HG03103 (cell line): ENCODE data around the gene FAM219A.
A peak's percentile ranks its signal among the peaks of the same experiment; 100 is the strongest.

ENCODE experiments used
- ATAC-seq: cut with Tn5 transposase; IDR thresholded peaks from one replicate; pipeline ENCODE4 v1.9.1; 2021; ENCODE audit warnings: low read depth; ENCODE audit not compliant: unreplicated experiment

Gene FAM219A

DNA sequence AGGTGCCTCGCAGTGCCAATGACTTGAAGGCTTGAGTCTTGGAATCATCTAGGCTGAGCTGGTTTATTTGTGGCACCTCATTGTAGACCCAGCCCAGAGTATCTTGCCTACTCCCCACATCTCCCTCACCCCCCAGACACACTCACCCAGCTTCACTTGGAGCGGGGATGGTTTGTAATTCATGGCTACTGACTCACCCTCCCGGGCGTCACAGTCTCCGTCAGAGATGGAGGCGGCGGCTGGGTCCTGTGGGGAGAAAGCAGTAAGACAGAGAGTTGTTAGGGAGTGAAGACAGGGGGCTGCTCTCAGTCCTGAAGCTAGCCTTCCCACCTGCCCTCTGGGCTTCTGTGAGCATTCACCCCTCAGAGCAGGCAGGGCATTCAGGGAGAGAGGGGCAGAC, 52.7 kb downstream of the FAM219A start:
- ATAC-seq: no peak

GRCh38 chr9:34403554-34404380, 54.6 kb downstream of the FAM219A start:
- no peak for ATAC-seq

DNA sequence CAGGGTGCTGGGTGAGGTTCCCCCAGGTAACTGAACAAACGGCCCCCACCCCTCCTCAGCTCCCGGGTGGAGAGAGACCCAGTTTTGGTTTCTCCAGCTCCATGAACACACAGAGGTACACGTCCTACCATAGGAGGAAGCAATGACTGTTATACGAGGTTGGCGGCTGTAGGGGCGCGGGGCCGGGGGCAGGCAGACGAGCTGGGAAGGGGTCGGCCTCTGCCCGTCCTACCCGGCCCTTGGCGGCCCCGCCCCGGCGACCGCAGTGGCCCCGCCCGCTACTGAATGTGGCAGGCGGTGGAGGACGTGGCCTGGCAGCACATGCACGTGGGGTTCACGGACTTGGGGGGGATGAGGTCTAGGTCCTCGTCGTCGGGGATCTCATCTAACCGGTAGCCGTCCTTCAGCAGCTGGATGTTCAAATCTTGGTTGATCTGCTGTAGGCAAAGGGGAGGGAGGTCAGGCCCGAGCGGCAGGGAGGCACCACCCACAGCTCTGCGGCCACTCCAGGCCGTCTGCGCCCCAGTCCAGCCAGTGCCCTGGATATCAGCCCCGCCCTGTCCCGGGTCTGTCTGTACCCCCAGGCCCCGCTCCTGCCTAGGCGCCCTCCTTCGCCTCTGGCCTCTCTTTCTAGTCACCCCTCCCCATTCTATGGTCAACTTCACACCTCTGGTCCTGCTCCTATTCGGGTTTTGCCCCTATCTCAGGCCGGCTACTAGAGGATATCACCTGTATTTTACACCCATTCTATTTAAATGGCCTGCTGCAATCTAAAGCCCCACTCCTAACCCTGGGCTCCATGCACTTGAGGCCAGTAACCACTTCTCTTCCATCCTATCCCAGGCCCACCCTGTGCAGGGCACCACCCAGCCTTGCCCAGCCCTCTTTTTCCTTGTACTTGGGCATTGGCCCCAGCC, 57.4 kb downstream of the FAM219A start:
- ATAC-seq: no peak

- ATAC-seq: no peak
These were observed 58.1 kb downstream of the FAM219A start for GRCh38 chr9:34400275-34400674.

DNA sequence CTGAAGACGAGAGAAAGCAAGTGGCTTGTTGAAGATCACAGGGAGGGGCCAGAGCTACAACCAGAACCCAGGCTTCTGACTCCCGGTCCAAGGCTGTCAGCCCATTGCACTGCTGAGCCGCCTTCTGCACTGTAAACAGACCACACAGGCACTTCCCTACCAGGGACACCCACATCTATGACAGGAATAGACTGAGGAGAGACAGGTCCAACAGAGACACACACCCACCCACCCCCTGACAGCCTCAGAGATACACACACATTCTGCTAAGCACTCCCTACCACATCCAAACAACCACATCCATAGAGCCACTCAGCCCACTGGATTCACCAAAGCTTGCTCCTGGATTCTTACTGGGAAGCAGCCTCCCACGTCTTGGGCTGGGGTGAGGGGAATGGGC, 58.6 kb downstream of the FAM219A start:
- ATAC-seq: no peak

DNA sequence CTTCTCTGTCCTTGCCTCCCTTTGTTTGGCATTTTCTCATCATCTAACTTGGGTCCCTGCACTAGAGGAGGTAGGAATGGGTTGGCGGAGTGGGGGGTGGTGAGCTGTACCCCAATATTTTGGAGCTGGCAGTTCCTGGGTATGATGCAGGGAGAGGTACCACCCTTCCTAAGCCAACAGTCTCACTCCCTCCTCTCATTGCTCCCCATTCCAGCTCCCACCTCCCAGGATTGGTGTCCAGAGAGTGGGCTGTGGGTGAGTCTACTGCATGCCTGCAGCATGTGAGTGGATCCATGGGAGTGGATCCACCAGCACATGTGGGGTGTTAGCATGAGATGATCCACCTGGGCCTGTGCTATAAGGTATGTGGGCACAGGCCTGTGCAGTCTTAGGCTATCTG, 59.5 kb downstream of the FAM219A start:
- no peak for ATAC-seq

DNA sequence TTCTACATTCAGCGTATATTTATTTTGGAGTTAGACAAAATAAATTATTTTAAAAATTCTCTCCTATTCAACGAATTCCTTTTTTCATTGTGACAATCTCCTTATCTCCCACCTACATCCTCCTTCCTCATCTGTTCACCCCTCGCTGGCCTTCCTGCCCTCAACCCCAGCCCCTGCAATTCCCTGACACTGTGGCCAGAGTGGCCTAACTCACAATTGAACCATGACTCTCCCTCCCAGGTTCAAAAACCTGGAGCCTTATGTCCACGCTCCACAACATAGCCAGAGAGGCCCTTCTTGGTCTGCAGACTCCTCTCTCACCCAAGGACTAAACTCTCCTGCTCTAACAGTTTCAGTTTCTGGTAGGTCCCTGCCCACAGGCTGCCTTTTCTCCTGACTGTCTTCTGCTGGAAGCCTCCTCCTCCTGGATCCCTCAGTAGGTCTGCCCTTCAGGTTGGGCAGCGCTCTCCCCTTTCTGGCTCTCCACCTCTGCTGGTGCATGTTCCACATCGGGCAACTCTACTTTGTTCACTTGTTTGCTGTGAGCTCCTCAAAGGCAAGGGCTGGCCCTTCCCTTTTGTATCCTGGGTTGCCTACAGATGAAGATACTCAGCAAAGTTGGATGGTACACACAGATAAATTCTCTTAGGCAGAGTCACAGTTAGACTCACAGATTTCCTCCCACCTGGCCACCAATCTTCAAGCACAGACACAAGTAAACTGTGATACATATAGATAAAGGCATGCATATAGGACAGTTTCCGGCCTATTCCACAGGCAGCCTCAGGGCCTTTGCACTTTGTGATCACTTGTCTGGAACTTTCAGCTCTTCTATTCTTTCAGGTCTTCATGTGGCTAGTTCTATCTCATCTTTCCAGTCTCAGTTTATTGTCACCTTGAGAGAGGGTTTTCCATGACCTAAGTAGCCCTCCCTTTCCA, 61.8 kb downstream of the FAM219A start:
- ATAC-seq: no peak

DNA sequence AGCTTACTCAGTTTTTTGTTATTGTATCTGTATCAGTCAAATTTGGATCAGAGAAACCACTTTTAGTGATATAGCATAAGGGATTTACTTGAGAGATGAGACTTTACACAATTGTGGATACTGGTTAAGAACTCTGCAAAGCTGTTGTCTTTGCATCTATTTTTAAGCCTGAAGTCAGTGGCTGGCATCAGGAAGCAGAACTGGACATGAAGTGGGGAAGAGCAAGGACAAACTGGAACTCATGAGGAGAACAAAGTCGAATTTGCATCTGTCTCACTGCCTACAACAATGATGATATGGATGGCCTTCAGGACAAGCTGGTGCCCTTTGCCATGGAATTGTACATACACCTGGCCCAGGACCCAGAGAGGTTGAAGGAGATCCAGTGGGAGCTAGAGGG, 65.9 kb downstream of the FAM219A start:
- no peak for ATAC-seq

DNA sequence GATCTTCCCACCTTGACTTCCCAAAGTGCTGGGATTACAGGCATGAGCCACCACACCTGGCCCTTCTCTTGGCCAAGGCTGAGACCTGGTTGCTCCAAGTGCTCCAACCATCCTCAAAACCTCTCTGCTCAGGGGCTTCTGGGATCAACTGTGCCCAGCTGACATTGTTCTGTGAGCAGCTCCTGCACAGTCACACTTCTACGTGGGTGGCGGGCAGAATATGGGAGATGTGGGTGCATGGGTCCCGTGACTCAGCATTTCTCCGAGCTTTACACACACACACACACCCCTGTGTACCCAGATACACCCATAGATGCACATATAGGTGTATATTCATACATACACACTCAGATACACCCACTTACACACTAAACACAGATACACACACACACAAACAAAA, 71.1 kb downstream of the FAM219A start:
- no peak for ATAC-seq

DNA sequence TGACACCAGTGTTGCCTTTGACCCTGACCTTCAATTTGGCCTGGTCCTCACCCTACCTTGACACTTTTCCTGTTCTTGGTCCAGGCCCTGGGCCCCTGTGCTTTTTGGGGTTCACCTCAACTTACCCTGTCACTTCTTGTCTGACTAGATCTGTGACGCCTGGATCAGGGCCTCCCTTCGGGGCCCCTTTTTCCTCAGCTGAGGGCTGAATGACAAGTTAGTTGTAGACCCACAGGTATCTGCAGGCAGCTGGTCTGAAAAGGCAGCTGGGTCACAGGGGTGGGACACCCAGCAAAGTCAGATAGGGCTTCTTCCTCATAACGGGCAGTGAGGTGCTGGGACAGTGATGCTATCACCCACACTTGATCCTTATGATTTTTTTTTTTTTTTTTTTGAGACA, 71.7 kb downstream of the FAM219A start:
- no peak for ATAC-seq

- no peak for ATAC-seq
These were observed 72.7 kb downstream of the FAM219A start for GRCh38 chr9:34385561-34386230.

- ATAC-seq: no peak
These were observed 73.8 kb downstream of the FAM219A start for GRCh38 chr9:34384368-34385165.

DNA sequence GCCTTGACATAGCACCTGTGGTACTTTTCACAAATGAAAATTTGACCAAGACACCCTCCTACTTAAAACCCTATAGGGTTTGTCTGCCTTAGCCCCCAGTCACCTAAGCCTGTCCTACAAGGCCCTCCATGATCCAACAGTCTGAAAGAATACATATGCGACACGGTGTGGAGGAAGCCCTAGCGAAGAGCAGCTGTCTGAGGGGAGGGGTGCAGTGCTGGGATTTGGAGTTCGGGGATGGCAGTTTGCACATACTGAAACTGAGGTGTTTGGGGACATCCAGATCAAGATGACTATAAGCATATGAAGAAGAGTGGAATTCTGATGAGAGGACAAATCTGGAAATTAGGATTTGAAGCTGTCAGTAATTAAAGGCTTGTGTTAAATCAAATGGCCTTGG, 74.5 kb downstream of the FAM219A start:
- no peak for ATAC-seq

DNA sequence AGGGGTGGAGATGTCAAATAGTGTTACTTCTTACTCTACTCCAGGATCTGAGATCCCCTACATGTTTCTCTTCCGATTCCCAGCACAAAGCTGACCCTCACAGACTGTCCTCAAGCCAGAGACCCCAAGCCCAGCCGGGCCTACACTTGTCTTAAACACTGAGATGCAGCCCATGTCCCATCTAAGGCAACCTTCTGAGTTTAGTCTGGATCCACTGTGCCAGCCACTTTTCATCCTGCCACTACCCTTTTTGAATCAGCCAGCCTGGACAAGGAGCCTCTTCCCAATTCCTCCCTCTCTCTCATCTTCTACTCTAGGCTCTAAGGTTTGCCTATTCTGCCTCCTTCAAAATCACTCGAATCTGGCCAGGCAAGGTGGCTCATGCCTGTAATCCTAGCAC, 75.5 kb downstream of the FAM219A start:
- no peak for ATAC-seq

DNA sequence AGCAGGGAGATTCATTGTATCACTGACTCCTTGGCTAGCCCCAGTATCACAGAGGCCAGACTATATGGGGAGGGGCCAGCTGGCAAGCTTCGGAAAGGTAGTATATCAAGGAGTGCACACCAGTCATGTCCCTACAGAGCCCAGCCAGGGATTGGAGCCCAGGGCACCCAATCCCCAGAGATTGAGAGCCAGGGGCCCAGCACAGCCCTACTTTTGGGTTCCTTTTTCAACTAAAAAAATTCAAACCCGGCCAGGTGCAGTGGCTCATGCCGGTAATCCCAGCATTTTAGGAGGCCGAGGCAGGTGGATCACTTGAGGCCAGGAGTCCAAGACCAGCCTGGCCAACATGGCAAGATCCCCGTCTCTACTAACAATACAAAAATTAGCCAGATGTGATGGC, 76.3 kb downstream of the FAM219A start:
- ATAC-seq: no peak

DNA sequence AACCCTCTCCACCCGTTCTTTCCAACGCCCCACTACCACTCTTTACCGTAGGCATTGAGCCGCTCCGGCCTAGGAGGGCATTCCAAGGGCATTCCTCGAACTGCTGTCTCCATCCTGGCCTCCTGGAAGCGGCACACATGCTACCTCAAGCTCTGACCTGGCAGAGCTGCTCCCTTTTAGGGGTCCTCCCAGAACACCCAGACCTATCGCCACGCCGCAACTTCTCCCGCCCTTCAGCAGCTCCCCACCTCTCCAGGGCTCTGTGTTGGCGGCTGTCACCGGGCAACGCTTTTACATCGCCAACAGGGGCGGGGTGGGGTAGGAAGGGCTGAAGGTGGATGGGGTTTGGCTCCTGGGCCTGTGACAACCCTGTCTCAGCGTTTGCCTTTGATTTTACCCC, 77.0 kb downstream of the FAM219A start:
- ATAC-seq: no peak

DNA sequence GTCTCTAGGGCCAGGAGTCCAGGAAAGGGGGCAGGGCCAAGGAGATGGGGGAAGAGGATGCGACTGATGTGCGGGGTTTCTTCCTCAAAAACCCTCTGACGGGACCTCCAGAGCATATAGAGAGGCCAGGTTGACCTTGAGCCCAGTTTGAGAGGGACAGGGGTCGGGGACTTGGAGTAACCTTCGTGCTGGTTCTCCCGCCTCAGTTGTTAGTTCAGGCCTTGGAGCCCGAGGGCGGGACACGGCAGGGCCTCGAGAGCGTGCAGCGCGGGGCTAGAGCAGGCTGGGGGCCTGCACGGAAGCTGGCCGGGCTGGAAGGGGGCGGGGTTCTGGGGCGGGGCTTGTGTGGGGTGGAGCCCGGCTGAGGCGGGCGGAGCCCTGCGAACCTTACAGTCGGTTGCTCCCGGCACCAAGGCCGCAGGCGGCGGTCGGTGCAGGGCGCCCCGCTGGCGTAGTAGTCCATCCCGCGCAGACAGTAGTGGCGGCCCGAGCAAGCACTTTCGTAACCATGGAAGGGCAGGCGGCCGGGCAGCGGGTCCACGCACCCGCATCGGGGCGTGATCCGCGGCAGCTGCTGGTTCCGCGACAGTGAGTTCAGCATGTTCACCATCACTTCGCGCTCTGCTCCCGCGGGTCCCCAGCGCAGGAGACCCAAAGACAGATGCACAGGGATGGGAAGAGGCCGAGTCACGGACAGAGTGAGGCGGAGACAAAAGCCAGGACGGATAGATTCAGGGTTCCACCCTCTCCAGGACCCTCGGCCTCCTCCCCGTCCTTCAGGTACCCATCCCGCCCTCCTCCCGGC, 77.7 kb downstream of the FAM219A start:
- ATAC-seq: peak; percentile 38

DNA sequence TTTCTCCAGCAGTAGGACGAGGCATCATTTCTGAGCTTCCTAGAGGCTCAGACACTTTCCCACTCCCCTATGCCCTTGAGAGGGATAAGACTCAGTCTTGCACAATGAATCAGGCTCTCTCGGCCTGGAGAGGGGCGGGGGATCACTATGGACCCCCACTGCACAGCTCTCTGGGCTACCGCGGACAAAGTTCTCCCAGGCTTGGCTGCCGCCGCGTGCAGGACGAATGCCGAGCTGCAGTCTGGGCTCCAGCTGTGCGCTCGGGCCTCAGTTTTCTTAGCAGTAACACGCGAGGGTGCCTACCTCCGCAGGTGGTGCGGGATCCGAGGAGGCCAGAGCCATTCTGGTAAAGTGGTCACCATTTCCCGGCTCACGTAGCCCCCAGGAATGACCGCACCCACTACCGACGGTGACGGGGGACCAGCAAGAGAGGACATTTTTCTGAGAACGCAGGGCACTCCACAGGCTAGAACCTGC, 78.3 kb downstream of the FAM219A start:
- ATAC-seq: no peak
